Stomach (tissue), 9 donors: ENCODE results near the gene DYRK1A. TPM values are rescaled to one million over a fixed set of nuclear protein-coding genes. Genes with fewer than 3 reads are reported as not detected.

Experiments
- DNase-seq, 2 donors: peaks; one replicate each; pipeline versions ENCODE4 v3.0.0 to v3.0.0-alpha.2; 2013 to 2019
- H3K27ac ChIP-seq, 5 donors: fragments of 200-600 bp in 4 of 5; sonication (generic) in 4 of 5; one replicate each; pipeline ENCODE4 v1.5.1; 2013 to 2019; ENCODE audit warnings: mild to moderate bottlenecking in 1 of 5, moderate library complexity in 1 of 5
- H3K27me3 ChIP-seq, 3 donors: fragments of 200-600 bp; sonication (generic); one replicate each; pipeline ENCODE4 v1.5.1; 2017 to 2019; ENCODE audit warnings: mixed run types in 1 of 3
- H3K36me3 ChIP-seq, 4 donors: fragments of 200-600 bp; sonication (generic); 1 replicate in 3 of 4; 2 replicates in 1 of 4; pipeline ENCODE4 v1.5.1; 2016 to 2019
- H3K4me1 ChIP-seq, 4 donors: fragments of 200-600 bp; sonication (generic); one replicate each; pipeline ENCODE4 v1.5.1; 2016 to 2019
- H3K4me3 ChIP-seq, 4 donors: fragments of 200-600 bp; sonication (generic) in 3 of 4; one replicate each; pipeline ENCODE4 v1.5.1; 2016 to 2019; ENCODE audit warnings: mild to moderate bottlenecking in 1 of 4
- H3K9me3 ChIP-seq, 4 donors: fragments of 200-600 bp; sonication (generic); one replicate each; pipeline ENCODE4 v1.5.1; 2016 to 2019
- CTCF ChIP-seq, 7 experiments: fragments of 450-650 bp in 4 of 7; fragments of 200-600 bp in 3 of 7; sonication (generic) in 3 of 7; IDR thresholded peaks; one replicate each; pipeline ENCODE4 v1.5.1; 2016 to 2019; ENCODE audit warnings: antibody characterized with exemption in 7 of 7, control low read depth in 2 of 7, mild to moderate bottlenecking in 1 of 7
- EP300 ChIP-seq: sonication (generic); formaldehyde crosslinking; IDR thresholded peaks from one replicate; pipeline ENCODE4 v1.6.1; 2017; ENCODE audit warnings: antibody characterized with exemption
- POLR2A ChIP-seq, 4 donors: fragments of 450-650 bp; IDR thresholded peaks; one replicate each; pipeline ENCODE4 v1.6.1; 2016; ENCODE audit warnings: antibody characterized with exemption in 4 of 4, control low read depth in 2 of 4, mild to moderate bottlenecking in 1 of 4, moderate library complexity in 1 of 4
- POLR2AphosphoS5 ChIP-seq, 3 donors: sonication (generic); formaldehyde crosslinking; IDR thresholded peaks; one replicate each; pipeline ENCODE4 v1.6.1; 2016; ENCODE audit warnings: antibody characterized with exemption in 3 of 3
- WGBS, 5 donors: extraction: QIAGEN DNeasy Blood & Tissue Kit in 3 of 5; methylation state at CpG; one replicate each; pipeline versions ENCODE4 v1.1.5 to v1.1.7; 2013 to 2018; 5-methylcytosine and 5-hydroxymethylcytosine counted together
- intact Hi-C: fragments of 100-400 bp; cut with DNase I; formaldehyde crosslinking; loops from one replicate; pipeline ENCODE4 v1.15.1; 2023; ENCODE audit warnings: low total_unique reads
- polyA plus RNA-seq, 3 donors: library from polyadenylated mRNA; stranded (reverse); fragments of 200-250 nt; gene quantifications; one replicate each; pipeline ENCODE4 v1.2.3, GENCODE V29; 2013
- total RNA-seq, 5 donors: library from RNA; depleted of rRNA; stranded (reverse); fragments of >200 nt; gene quantifications; one replicate each; pipeline versions ENCODE4 v1.1.0 to v1.2.3, GENCODE V29; 2014 to 2016
- donor health status: healthy with polysubstance abuse.
- donor health status: Bipolar disorder and iron deficiency.
- donor health status: healthy.

DYRK1A gene
- total and polyA plus RNA-seq, 8 donors, result 10.1 to 124 (median 67.0) TPM

DNA sequence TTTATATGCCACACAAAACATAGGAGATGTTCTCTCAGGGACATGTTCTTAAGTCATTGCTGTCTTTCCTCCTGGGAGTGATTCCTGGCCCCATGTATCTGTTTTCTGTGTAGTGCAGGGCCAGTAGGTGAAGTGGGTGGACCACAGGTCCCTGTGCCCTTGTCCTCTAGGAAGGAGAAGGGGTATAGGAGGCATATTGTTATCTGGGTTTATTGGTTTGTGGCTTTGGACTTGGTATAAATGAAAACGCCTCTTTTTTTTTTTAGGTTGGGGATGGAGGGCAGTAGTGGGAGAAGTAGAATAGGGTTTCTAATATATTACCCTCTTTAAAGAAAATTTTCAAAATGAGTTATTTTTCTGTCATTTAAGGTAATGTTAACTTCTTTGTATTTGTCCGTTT lies 29.4 kb downstream of the DYRK1A start:
- no peaks in the 10 kb centered on the region for H3K9me3 ChIP-seq
- no peaks in the 10 kb centered on the region for H3K27me3 ChIP-seq
- intact Hi-C loops, result no loop called here
- H3K4me3 ChIP-seq, result no peak overlapping the region
- peaks cover 30 to 93% (median 77%) of the 10 kb centered on the region in 4 donors for H3K4me1 ChIP-seq
- 61 to 81% (median 69%) methylated on average over 2 of the region's 2 CpGs for WGBS, 5 donors
- no peaks in the 10 kb centered on the region for H3K36me3 ChIP-seq
- TF ChIP-seq EP300, result no peak
- TF ChIP-seq CTCF (IDR thresholded peaks at IDR 0.05), result no peak
- no peak for TF ChIP-seq POLR2AphosphoS5 (IDR thresholded peaks at IDR 0.05)
- TF ChIP-seq POLR2A (IDR thresholded peaks at IDR 0.05), result no peak
- no peak for DNase-seq
- no peak overlapping the region for H3K27ac ChIP-seq

DNA sequence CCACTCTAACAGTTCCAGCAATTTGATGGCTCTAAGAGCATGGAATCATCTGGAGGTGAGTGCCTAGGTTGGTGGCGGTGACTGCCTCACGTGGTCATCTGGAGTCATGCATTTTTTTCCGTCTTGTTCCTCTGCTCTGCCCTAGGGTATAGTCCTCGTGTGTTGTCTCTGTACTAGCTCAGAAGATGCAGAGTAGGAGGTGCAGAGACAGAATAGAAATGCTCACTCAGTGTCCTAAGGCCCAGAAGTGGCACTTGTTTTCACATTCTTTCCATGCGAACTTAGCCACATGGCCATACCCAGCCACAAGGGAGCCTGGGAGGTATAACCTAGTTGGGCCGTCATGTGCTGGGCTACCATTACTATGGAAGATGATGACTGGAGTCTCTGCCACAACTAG lies 30.3 kb downstream of the DYRK1A start:
- Histone ChIP-seq H3K27me3 (no peaks in the 10 kb centered on the region), H3K27ac (no peak overlapping the region), H3K36me3 (no peaks in the 10 kb centered on the region), H3K4me3 (no peak overlapping the region), H3K9me3 (no peaks in the 10 kb centered on the region), H3K4me1 (peaks cover 22 to 84% (median 68%) of the 10 kb centered on the region in 4 donors)
- intact Hi-C loops, result no loop called here
- TF ChIP-seq CTCF (IDR thresholded peaks at IDR 0.05) (no peak), POLR2AphosphoS5 (IDR thresholded peaks at IDR 0.05) (no peak), EP300 (no peak), POLR2A (IDR thresholded peaks at IDR 0.05) (no peak)
- no peak for DNase-seq
- WGBS, 5 donors, result 81 to 96% (median 89%) methylated on average over 6 of the region's 6 CpGs

DNA sequence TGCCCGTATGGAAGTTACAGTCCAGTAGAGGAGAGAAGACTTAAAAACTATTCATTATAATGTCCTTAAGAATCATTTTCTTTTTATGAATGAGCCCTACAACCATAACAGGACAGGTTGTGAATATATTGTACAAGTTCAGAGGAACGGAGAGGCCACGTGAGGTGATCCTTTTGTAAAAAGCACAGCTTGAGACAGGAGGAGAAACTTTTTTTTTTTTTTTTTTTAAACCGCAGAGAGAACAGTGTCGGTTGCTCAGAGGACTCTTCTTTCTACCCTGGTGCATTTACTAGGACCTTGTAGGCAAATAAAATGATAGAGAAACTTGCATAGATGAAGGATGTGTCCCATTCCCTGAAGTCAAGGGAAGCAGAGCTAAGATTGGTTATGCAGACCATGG lies 32.1 kb downstream of the DYRK1A start:
- Histone ChIP-seq H3K27ac (no peak overlapping the region), H3K4me3 (no peak overlapping the region), H3K4me1 (peaks cover 13 to 66% (median 54%) of the 10 kb centered on the region in 4 donors), H3K36me3 (no peaks in the 10 kb centered on the region), H3K27me3 (no peaks in the 10 kb centered on the region), H3K9me3 (peaks cover 0 to 8% (median 2%) of the 10 kb centered on the region in 4 donors)
- DNase-seq, result no peak
- WGBS, 5 donors, result 73 to 87% (median 80%) methylated on average over 5 of the region's 5 CpGs
- TF ChIP-seq POLR2A (IDR thresholded peaks at IDR 0.05), result no peak
- TF ChIP-seq EP300, result no peak
- no peak for TF ChIP-seq POLR2AphosphoS5 (IDR thresholded peaks at IDR 0.05)
- no peak for TF ChIP-seq CTCF (IDR thresholded peaks at IDR 0.05)
- intact Hi-C loops, result no loop called here

- Histone ChIP-seq H3K4me3 (no peak overlapping the region), H3K27me3 (no peaks in the 10 kb centered on the region), H3K4me1 (peaks cover 10 to 65% (median 45%) of the 10 kb centered on the region in 4 donors), H3K27ac (no peak overlapping the region), H3K36me3 (no peaks in the 10 kb centered on the region), H3K9me3 (peaks cover 0 to 8% (median 2%) of the 10 kb centered on the region in 4 donors)
- TF ChIP-seq POLR2AphosphoS5 (IDR thresholded peaks at IDR 0.05) (no peak), CTCF (IDR thresholded peaks at IDR 0.05) (no peak), POLR2A (IDR thresholded peaks at IDR 0.05) (no peak)
- no peak for DNase-seq
- intact Hi-C loops, result no loop called here
- WGBS, 5 donors, result 97 to 100% (median 97%) methylated on average over 3 of the region's 3 CpGs
Measured at GRCh38 chr21:37402251-37402867, 35.8 kb downstream of the DYRK1A start.
